RWPE1 (cell line): Measurements from ENCODE around the gene CAPN12.
"Not testable (repeated sequence)": the region's sequence is repeated elsewhere in the genome, so short reads cannot be mapped to it uniquely, and the experiment has no call there.

Experiments used
- CTCF ChIA-PET: fragments of 350-600 bp; sonication (Branson Sonifier 250); formaldehyde crosslinking; extraction: SDS; loops from one replicate; lab custom pipeline; 2021; lab: Yijun Ruan, JAX
- POLR2A ChIA-PET: fragments of 400-600 bp; formaldehyde crosslinking; extraction: SDS; loops from one replicate; lab custom pipeline; 2020; ENCODE audit warnings: antibody characterized with exemption; ENCODE audit not compliant: low non-redundant PET; lab: Yijun Ruan, JAX
- DNase-seq: peaks from one replicate; pipeline ENCODE4 v3.0.0; 2012; ENCODE audit warnings: low spot score
- H3K27ac ChIP-seq: fragments of 450-650 bp; 2 replicates; pipeline ENCODE4 v1.5.1; 2017
- TF ChIP-seq, protein P1 (sequence below): fragments of 450-650 bp; conservative IDR thresholded peaks from 2 replicates; pipeline ENCODE4 v1.5.1; 2017; ENCODE audit warnings: low read depth, mild to moderate bottlenecking

Gene CAPN12

DNA sequence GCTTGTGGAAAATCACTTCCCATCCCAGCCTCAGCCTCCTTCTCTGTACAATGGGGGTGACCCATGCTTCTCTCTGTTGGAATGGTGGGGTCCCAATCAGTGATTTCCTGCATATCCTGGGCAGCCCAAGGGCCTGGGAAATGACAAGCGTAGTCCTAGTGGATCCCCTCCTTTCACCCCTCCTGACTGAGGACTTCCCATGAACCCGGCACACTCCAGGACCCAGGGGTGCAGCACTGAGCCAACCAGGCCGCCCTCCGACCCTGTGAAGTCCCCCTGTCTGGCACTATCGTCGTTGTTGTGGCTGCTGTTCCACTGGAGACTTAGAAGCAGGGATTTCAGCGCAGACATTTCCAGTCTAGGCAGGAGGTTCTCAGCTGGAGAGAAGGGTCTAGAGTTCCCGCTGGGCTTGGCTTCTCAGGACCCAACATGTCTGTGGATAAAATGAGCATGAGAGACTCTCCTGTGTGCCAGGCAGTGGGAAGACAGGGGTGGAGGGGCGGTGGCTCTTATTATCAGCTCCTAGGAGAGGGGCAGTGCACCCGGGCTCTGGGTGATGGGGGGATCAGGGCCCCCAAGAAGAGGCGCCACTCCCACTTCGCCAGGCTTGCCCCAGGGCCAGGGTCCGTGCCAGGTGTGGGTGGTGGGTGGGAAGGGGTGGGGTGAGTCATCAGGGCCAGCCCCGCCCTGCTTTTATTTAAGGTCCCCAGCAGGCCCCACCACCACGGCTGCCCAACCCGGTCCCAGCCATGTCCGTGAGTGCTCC is 44.4 kb upstream of the CAPN12 start, which contains the start of gene LGALS7B:
Gene LGALS7B, plus strand, starts transcription at position 723 of the 766 bp plus-strand sequence. Its CDS starts 27 bp downstream, at position 750.
- ChIA-PET POLR2A (no interaction called here), CTCF (no interaction called here)
- TF ChIP-seq, protein P1, sequence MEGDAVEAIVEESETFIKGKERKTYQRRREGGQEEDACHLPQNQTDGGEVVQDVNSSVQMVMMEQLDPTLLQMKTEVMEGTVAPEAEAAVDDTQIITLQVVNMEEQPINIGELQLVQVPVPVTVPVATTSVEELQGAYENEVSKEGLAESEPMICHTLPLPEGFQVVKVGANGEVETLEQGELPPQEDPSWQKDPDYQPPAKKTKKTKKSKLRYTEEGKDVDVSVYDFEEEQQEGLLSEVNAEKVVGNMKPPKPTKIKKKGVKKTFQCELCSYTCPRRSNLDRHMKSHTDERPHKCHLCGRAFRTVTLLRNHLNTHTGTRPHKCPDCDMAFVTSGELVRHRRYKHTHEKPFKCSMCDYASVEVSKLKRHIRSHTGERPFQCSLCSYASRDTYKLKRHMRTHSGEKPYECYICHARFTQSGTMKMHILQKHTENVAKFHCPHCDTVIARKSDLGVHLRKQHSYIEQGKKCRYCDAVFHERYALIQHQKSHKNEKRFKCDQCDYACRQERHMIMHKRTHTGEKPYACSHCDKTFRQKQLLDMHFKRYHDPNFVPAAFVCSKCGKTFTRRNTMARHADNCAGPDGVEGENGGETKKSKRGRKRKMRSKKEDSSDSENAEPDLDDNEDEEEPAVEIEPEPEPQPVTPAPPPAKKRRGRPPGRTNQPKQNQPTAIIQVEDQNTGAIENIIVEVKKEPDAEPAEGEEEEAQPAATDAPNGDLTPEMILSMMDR, result no peak
- peak within 1 kb of the TSS; percentile 82 for H3K27ac ChIP-seq
- no peak for DNase-seq

DNA sequence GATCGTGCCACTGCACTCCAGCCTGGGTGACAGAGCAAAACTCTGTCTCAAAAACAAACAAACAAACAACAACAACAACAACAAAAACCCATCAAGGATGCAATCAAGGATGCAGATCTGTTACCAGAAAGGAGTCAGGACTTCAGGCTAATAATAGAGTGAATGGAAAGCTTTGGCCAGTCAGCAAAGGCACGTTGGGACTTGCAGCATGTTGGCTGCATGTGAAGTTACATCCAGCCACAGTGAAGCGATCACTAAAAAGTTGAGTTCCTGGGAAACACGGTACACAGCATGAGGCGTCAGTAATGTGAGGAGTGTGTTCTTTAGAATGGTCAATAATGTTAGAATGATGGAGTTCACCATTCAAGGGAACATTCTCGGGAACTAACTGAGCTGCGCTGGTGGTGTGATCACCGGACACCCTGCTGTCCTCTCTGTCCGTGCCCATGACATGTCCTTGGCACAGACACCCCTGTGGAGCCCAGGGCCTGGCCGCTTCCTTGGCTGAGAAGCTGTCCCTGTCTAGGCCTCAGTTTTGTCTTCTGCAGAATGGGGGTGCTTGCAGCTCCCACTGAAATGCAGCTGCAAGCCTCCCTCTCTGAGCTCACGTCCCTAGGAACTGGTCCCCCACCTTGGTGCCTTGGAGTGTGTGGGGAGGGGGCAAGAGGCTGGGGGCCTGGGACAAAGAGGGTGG is 42.4 kb upstream of the CAPN12 start:
- POLR2A ChIA-PET, result no interaction called here
- CTCF ChIA-PET, result interaction anchor here (0.6 to 1.0 kb wide), 4 partner anchors 12 to 299 kb away, joined by 3 to 5 read pairs (median 4); no protein-coding TSS in a partner anchor
- peak overlapping the region; percentile 82 for H3K27ac ChIP-seq

DNA sequence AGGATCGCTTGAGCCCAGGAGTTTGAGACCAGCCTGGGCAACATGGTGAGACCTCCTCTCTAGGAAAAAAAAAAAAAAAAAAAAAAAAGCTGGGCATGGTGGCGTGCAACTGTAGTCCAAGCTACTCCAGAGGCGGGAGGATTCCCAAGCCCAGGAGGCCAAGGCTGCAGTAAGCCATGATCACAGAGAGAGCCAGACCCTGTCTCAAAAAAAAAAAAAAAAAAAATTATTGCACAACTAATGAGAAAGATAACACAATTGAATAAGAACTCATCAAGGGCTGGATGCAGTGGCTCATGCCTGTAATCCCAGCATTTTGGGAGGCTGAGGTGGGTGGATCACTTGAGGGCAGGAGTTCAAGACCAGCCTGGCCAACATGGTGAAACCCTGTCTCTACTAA is 41.8 kb upstream of the CAPN12 start:
- POLR2A ChIA-PET, DNase-seq: not testable (repeated sequence)
- peak overlapping the region; percentile 82 for H3K27ac ChIP-seq
- CTCF ChIA-PET, result interaction anchor here (0.6 to 1.0 kb wide), 4 partner anchors 11 to 299 kb away, joined by 3 to 5 read pairs (median 4); no protein-coding TSS in a partner anchor

More for the DNA sequence above, 42.4 kb upstream of the CAPN12 start:
- peak; percentile 56 for DNase-seq
- TF ChIP-seq, protein P1, result no peak

DNA sequence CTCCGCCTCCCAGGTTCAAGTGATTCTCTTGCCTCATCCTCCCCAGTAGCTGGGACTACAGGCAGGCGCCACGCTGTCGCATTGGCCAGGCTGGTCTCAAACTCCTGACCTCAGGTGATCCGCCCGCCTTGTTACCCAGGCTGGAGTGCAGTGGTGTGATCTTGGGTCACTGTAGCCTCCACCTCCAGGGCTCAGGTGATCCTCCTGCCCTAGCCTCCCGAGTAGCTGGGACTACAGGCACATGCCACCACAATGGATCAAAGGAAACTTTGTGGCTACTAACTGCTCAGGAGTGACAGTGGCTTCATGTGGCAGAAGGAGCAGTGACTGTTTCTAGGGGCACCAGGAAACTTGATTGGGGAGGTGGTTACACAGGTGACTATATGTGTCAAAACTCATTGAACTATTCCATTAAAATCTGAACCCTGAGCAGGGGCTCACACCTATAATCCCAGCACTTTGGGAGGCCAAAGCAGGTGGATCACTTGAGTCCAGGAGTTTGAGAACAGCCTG is 41.0 kb upstream of the CAPN12 start:
- TF ChIP-seq, protein P1, result no peak
- no peak overlapping the region for H3K27ac ChIP-seq
- ChIA-PET CTCF (interaction anchor here (0.7 kb wide), 1 partner anchor 251 kb away, joined by 6 read pairs; no protein-coding TSS in a partner anchor), POLR2A (no interaction called here)
- no peak for DNase-seq

DNA sequence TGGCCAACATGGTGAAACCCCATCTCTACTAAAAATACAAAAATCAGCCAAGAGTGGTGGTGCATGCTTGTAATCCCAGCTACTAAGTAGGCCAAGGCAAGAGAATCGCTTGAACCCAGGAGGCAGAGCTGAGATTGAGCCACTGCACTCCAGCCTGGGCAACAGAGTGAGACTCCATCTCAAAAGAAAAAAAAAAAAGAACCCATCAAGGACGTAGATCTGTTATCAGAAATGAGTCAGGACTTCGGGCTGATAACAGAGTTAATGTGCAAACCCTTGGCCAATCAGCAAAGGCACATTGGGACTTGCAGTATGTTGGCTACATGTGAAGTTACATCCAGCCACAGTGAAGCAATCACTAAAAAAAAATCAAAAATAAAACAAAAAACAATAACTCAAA is 40.0 kb upstream of the CAPN12 start:
- POLR2A ChIA-PET, result no interaction called here
- TF ChIP-seq, protein P1, result no peak
- no peak for DNase-seq
- H3K27ac ChIP-seq, result no peak overlapping the region
- CTCF ChIA-PET, result no interaction called here

DNA sequence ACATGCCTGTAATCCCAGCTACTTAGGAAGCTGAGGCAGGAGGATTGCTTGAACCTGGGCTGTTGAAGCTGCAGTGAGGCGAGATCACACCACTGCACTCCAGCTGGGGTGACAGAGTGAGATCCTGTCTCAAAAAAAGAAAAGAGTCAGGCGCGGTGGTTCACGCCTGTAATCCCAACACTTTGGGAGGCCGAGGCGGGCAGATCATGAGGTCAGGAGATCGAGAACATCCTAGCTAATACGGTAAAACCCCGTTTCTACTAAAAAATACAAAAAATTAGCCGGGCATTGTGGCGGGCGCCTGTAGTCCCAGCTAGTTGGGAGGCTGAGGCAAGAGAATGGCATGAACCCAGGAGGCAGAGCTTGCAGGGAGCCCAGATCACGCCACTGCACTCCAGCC is 37.9 kb upstream of the CAPN12 start:
- H3K27ac ChIP-seq, CTCF ChIA-PET, POLR2A ChIA-PET, DNase-seq: not testable (repeated sequence)

DNA sequence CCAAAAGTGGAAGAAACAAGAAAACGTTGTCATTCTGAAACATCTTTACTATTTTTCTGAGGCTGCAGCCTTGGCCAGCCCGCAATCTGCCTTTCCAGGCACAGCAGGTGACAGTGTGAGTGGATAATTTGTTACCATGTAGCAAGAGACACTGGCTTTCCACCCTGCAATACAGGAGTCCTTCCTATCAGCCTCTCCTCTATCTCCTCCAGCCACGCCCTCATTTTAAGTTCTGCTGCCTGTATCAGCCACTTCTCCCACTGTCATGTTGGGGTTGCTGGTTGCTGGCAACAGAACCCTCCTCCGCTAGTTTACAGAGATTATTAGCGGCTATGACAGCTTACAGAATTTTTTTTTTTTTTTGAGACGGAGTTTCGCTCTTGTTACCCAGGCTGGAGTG is 36.8 kb upstream of the CAPN12 start:
- no peak for DNase-seq
- TF ChIP-seq, protein P1, result no peak
- POLR2A ChIA-PET, result no interaction called here
- H3K27ac ChIP-seq, result no peak overlapping the region
- CTCF ChIA-PET, result no interaction called here
